Aorta (tissue), 5 donors: ENCODE results near the gene KLHDC4. TPM values are rescaled to one million over a fixed set of nuclear protein-coding genes. Genes with fewer than 3 reads are reported as not detected.

ENCODE experiments used
- ATAC-seq: fragments of 200-7000 bp; cut with Tn5 transposase; one replicate; pipeline ENCODE4 v1.9.1; 2022; ENCODE audit warnings: moderate library complexity; ENCODE audit not compliant: low FRiP score
- DNase-seq, 2 donors: peaks; one replicate each; pipeline ENCODE4 v3.0.0-alpha.2; 2020
- H3K27ac ChIP-seq, 2 donors: one replicate each; pipeline ENCODE4 v1.5.1; 2013; ENCODE audit warnings: low read length in 2 of 2, mild to moderate bottlenecking in 2 of 2, moderate library complexity in 2 of 2, control low read depth in 1 of 2, inconsistent platforms in 1 of 2, low read depth in 1 of 2
- H3K27me3 ChIP-seq, 2 donors: one replicate each; pipeline ENCODE4 v1.6.1; 2013; ENCODE audit warnings: control low read depth in 1 of 2, low read length in 1 of 2, mild to moderate bottlenecking in 1 of 2, moderate library complexity in 1 of 2; ENCODE audit not compliant: insufficient read depth in 2 of 2, control insufficient read depth in 1 of 2
- H3K36me3 ChIP-seq, 2 donors: one replicate each; pipeline ENCODE4 v1.6.1; 2013; ENCODE audit warnings: control low read depth in 1 of 2, low read length in 1 of 2, mild to moderate bottlenecking in 1 of 2; ENCODE audit not compliant: insufficient read depth in 2 of 2, control insufficient read depth in 1 of 2
- H3K4me1 ChIP-seq, 2 donors: one replicate each; pipeline ENCODE4 v1.6.1; 2013; ENCODE audit warnings: low read length in 2 of 2, control low read depth in 1 of 2, mild to moderate bottlenecking in 1 of 2, moderate library complexity in 1 of 2; ENCODE audit not compliant: insufficient read depth in 2 of 2, control insufficient read depth in 1 of 2
- H3K4me3 ChIP-seq, 2 donors: one replicate each; pipeline ENCODE4 v1.5.1; 2013; ENCODE audit warnings: low read length in 2 of 2, control low read depth in 1 of 2, mild to moderate bottlenecking in 1 of 2
- H3K9me3 ChIP-seq: one replicate; pipeline ENCODE4 v1.6.1; 2013; ENCODE audit warnings: mild to moderate bottlenecking, low read length; ENCODE audit not compliant: control insufficient read depth
- WGBS, 2 donors: extraction: QIAGEN DNeasy Blood & Tissue Kit; methylation state at CpG; one replicate each; pipeline ENCODE4 v1.1.7; 2013; 5-methylcytosine and 5-hydroxymethylcytosine counted together
- intact Hi-C, 2 donors: fragments of 100-400 bp; cut with DNase I; formaldehyde crosslinking; loops; one replicate each; pipeline versions ENCODE4 v1.14.2 to v1.15.0; 2022
- polyA plus RNA-seq, 2 donors: library from polyadenylated mRNA; stranded (reverse); fragments of 200-250 nt; gene quantifications; one replicate each; pipeline ENCODE4 v1.2.3, GENCODE V29; 2013
- total RNA-seq, 2 donors: library from RNA; stranded (reverse); fragmentation: NEBNext Ultra II Directional; extraction: Animal tissue kit (Norgen Biotek cat#: 25700); gene quantifications; one replicate each; pipeline ENCODE4 v1.2.1, GENCODE V29; 2021
- donor health status: healthy with polysubstance abuse.
- donor health status: Bipolar disorder and iron deficiency.
- donor health status: DM: no; HTN: no; CAD: no.
- donor health status: DM: no; HTN: no; CAD: no.
- donor health status: DM: yes; HTN: yes; CAD: no.

The KLHDC4 gene
- total and polyA plus RNA-seq, 4 donors: 12.0 to 52.3 (median 36.1) TPM

- H3K4me1 ChIP-seq: no peaks in the 10 kb centered on the region
- H3K27ac ChIP-seq: no peak overlapping the region
- DNase-seq: no peak
- H3K4me3 ChIP-seq: no peak overlapping the region
- intact Hi-C loops: no loop called here
- no peaks in the 10 kb centered on the region for H3K27me3 ChIP-seq
- ATAC-seq: no peak
- H3K36me3 ChIP-seq: no peaks in the 10 kb centered on the region
- WGBS, 2 donors: 65 to 67% methylated on average over 18 of the region's 18 CpGs
- H3K9me3 ChIP-seq: no peaks in the 10 kb centered on the region
Observed at GRCh38 chr16:87696726-87697125, 69.1 kb downstream of the KLHDC4 start.

GRCh38 chr16:87695534-87695933 is 70.3 kb downstream of the KLHDC4 start:
- Histone ChIP-seq H3K4me3 (no peak overlapping the region), H3K27me3 (no peaks in the 10 kb centered on the region), H3K36me3 (no peaks in the 10 kb centered on the region), H3K4me1 (no peaks in the 10 kb centered on the region), H3K9me3 (no peaks in the 10 kb centered on the region), H3K27ac (no peak overlapping the region)
- WGBS, 2 donors: 93 to 96% methylated on average over 12 of the region's 12 CpGs
- DNase-seq (no peak), ATAC-seq (no peak)
- intact Hi-C loops: no loop called here

GRCh38 chr16:87694441-87695125 is 71.2 kb downstream of the KLHDC4 start:
- intact Hi-C loops: no loop called here
- H3K36me3 ChIP-seq: no peaks in the 10 kb centered on the region
- no peak overlapping the region for H3K4me3 ChIP-seq
- no peaks in the 10 kb centered on the region for H3K9me3 ChIP-seq
- 91 to 92% methylated on average over 20 of the region's 20 CpGs for WGBS, 2 donors
- no peaks in the 10 kb centered on the region for H3K27me3 ChIP-seq
- no peak overlapping the region for H3K27ac ChIP-seq
- no peak for DNase-seq
- ATAC-seq: no peak
- H3K4me1 ChIP-seq: no peaks in the 10 kb centered on the region

GRCh38 chr16:87693827-87694226 is 72.0 kb downstream of the KLHDC4 start:
- no peaks in the 10 kb centered on the region for H3K9me3 ChIP-seq
- DNase-seq: no peak
- no peaks in the 10 kb centered on the region for H3K4me1 ChIP-seq
- 92 to 95% methylated on average over 14 to 16 of the region's 16 CpGs for WGBS, 2 donors
- no peak overlapping the region for H3K27ac ChIP-seq
- no peak for ATAC-seq
- intact Hi-C loops: no loop called here
- no peaks in the 10 kb centered on the region for H3K36me3 ChIP-seq
- no peak overlapping the region for H3K4me3 ChIP-seq
- H3K27me3 ChIP-seq: no peaks in the 10 kb centered on the region

GRCh38 chr16:87692756-87693155 is 73.0 kb downstream of the KLHDC4 start:
- DNase-seq: no peak
- H3K4me1 ChIP-seq: no peaks in the 10 kb centered on the region
- ATAC-seq: no peak
- WGBS, 2 donors: 86% methylated on average over 12 of the region's 12 CpGs
- no peaks in the 10 kb centered on the region for H3K27me3 ChIP-seq
- no peaks in the 10 kb centered on the region for H3K36me3 ChIP-seq
- no peak overlapping the region for H3K4me3 ChIP-seq
- no peaks in the 10 kb centered on the region for H3K9me3 ChIP-seq
- no peak overlapping the region for H3K27ac ChIP-seq
- intact Hi-C loops: no loop called here

- intact Hi-C loops: no loop called here
- H3K9me3 ChIP-seq: no peaks in the 10 kb centered on the region
- H3K4me3 ChIP-seq: no peak overlapping the region
- DNase-seq (no peak), ATAC-seq (no peak)
- H3K4me1 ChIP-seq: no peaks in the 10 kb centered on the region
- H3K27me3 ChIP-seq: no peaks in the 10 kb centered on the region
- WGBS, 2 donors: 44 to 53% methylated on average over 7 of the region's 7 CpGs
- no peak overlapping the region for H3K27ac ChIP-seq
- no peaks in the 10 kb centered on the region for H3K36me3 ChIP-seq
Observed at GRCh38 chr16:87692176-87692575, 73.6 kb downstream of the KLHDC4 start.

- H3K4me3 ChIP-seq: no peak overlapping the region
- WGBS, 2 donors: 10 to 11% methylated on average over 14 of the region's 14 CpGs
- no peak overlapping the region for H3K27ac ChIP-seq
- H3K4me1 ChIP-seq: no peaks in the 10 kb centered on the region
- no peaks in the 10 kb centered on the region for H3K36me3 ChIP-seq
- H3K9me3 ChIP-seq: no peaks in the 10 kb centered on the region
- no peaks in the 10 kb centered on the region for H3K27me3 ChIP-seq
- intact Hi-C loops: no loop called here
- ATAC-seq (no peak), DNase-seq (no peak)
Observed at GRCh38 chr16:87691686-87692079, 74.1 kb downstream of the KLHDC4 start.

- ATAC-seq: no peak
- Histone ChIP-seq H3K9me3 (no peaks in the 10 kb centered on the region), H3K27me3 (no peaks in the 10 kb centered on the region), H3K27ac (no peak overlapping the region), H3K36me3 (no peaks in the 10 kb centered on the region), H3K4me3 (no peak overlapping the region), H3K4me1 (no peaks in the 10 kb centered on the region)
- no peak for DNase-seq
- intact Hi-C loops: no loop called here
- 52 to 53% methylated on average over 33 of the region's 33 CpGs for WGBS, 2 donors
Observed at GRCh38 chr16:87690911-87691685, 74.7 kb downstream of the KLHDC4 start.

- intact Hi-C loops: no loop called here
- Histone ChIP-seq H3K9me3 (no peaks in the 10 kb centered on the region), H3K27ac (no peak overlapping the region), H3K27me3 (no peaks in the 10 kb centered on the region), H3K4me3 (no peak overlapping the region), H3K4me1 (no peaks in the 10 kb centered on the region), H3K36me3 (no peaks in the 10 kb centered on the region)
- ATAC-seq (no peak), DNase-seq (no peak)
- 93 to 94% methylated on average over 45 to 46 of the region's 46 CpGs for WGBS, 2 donors
Observed at GRCh38 chr16:87689956-87690465, 75.8 kb downstream of the KLHDC4 start.
